ENCODE results near the gene TRAF3IP1.
"Not testable (repeated sequence)": the region's sequence is repeated elsewhere in the genome, so short reads cannot be mapped to it uniquely, and the experiment has no call there.

TRAF3IP1 gene

GRCh38 chr2:238403632-238404405 lies 83.5 kb downstream of the TRAF3IP1 start:
- DNase-seq (ENCODE audit: low read depth): no peak
- TF ChIP-seq CTCF (IDR thresholded peaks at IDR 0.05; ENCODE audit: low read depth, low read length, missing control alignments): no peak
- no peak overlapping the region for H3K4me3 ChIP-seq (ENCODE audit: low read depth, low read length)

GRCh38 chr2:238404406-238405216 lies 84.3 kb downstream of the TRAF3IP1 start:
- TF ChIP-seq CTCF (IDR thresholded peaks at IDR 0.05; ENCODE audit: low read depth, low read length, missing control alignments): no peak
- DNase-seq (ENCODE audit: low read depth): no peak
- H3K4me3 ChIP-seq (ENCODE audit: low read depth, low read length): no peak overlapping the region

- not testable (repeated sequence) for H3K4me3 ChIP-seq (ENCODE audit: low read depth, low read length); DNase-seq (ENCODE audit: low read depth)
Measured at GRCh38 chr2:238405217-238405555, 84.9 kb downstream of the TRAF3IP1 start.

- DNase-seq (ENCODE audit: low read depth): no peak
- no peak overlapping the region for H3K4me3 ChIP-seq (ENCODE audit: low read depth, low read length)
- TF ChIP-seq CTCF (IDR thresholded peaks at IDR 0.05; ENCODE audit: low read depth, low read length, missing control alignments): no peak
Measured at GRCh38 chr2:238406221-238406997, 86.1 kb downstream of the TRAF3IP1 start.

- no peak for DNase-seq (ENCODE audit: low read depth)
- H3K4me3 ChIP-seq (ENCODE audit: low read depth, low read length): no peak overlapping the region
- TF ChIP-seq CTCF (IDR thresholded peaks at IDR 0.05; ENCODE audit: low read depth, low read length, missing control alignments): no peak
Measured at GRCh38 chr2:238406998-238407285, 86.6 kb downstream of the TRAF3IP1 start.

GRCh38 chr2:238407566-238407965 lies 87.2 kb downstream of the TRAF3IP1 start:
- H3K4me3 ChIP-seq (ENCODE audit: low read depth, low read length): no peak overlapping the region
- no peak for TF ChIP-seq CTCF (IDR thresholded peaks at IDR 0.05; ENCODE audit: low read depth, low read length, missing control alignments)
- DNase-seq (ENCODE audit: low read depth): no peak

GRCh38 chr2:238408615-238409340 lies 88.5 kb downstream of the TRAF3IP1 start:
- no peak for DNase-seq (ENCODE audit: low read depth)
- H3K4me3 ChIP-seq (ENCODE audit: low read depth, low read length): no peak overlapping the region
- TF ChIP-seq CTCF (IDR thresholded peaks at IDR 0.05; ENCODE audit: low read depth, low read length, missing control alignments): no peak
